T-helper 17 cell (primary cell): ENCODE data around the gene NKIRAS1. TPM values are rescaled to one million over a fixed set of nuclear protein-coding genes. Genes with fewer than 3 reads are reported as not detected.

Experiments used
- total RNA-seq, 4 donors: library from RNA in 2 of 4; stranded (reverse) in 2 of 4; gene quantifications; one replicate each; pipeline ENCODE4 v1.2.3 and lab custom pipeline; 2022 to 2026

The NKIRAS1 gene
- total RNA-seq, 2 donors from 2014 or later = 2.6 to 2.7 TPM

Other genes with a start within 250 kb of the NKIRAS1 start
- 10 to 100 TPM; 62.2 to 70.7 TPM for gene UBE2E1, start 111.0 kb downstream of the NKIRAS1 start, total RNA-seq
- 1,000 to 10,000 TPM; 1,887 to 2,036 TPM for gene RPL15, start 142 bp upstream of the NKIRAS1 start, total RNA-seq
- 100 to 1,000 TPM; 132 to 171 TPM for gene NR1D2, start 28.3 kb upstream of the NKIRAS1 start, total RNA-seq